Activated T-cell treated with anti-CD3 and anti-CD28 coated beads, Interleukin-2, amount 50 U/mL, for 48 hours (primary cell): ENCODE results near the gene MZB1.
"Not testable (repeated sequence)": the region's sequence is repeated elsewhere in the genome, so short reads cannot be mapped to it uniquely, and the experiment has no call there.

ENCODE experiments used
- DNase-seq, 2 experiments: peaks; one replicate each; pipeline ENCODE4 v3.0.0-alpha.2; 2020

The MZB1 gene

GRCh38 chr5:139410121-139410992 is 20.6 kb upstream of the MZB1 start:
- DNase-seq = no peak

GRCh38 chr5:139409116-139409515 is 19.4 kb upstream of the MZB1 start:
- not testable (repeated sequence) for DNase-seq

GRCh38 chr5:139408191-139408590 is 18.5 kb upstream of the MZB1 start:
- no peak for DNase-seq

GRCh38 chr5:139407517-139407916 is 17.8 kb upstream of the MZB1 start:
- DNase-seq = no peak

GRCh38 chr5:139406963-139407362 is 17.2 kb upstream of the MZB1 start:
- DNase-seq = no peak

GRCh38 chr5:139404484-139404840 is 14.7 kb upstream of the MZB1 start:
- DNase-seq = no peak

- peak; percentile 99 for DNase-seq
These were observed 14.2 kb upstream of the MZB1 start, which contains the start of gene SPATA24 for GRCh38 chr5:139403787-139404483. SPATA24 (minus strand) TSS chr5:139404089; CDS start chr5:139404060, 29 bp downstream.

GRCh38 chr5:139403418-139403786 is 13.7 kb upstream of the MZB1 start:
- DNase-seq = no peak

- DNase-seq = peak in 1 of 2 experiments; percentile 57
These were observed 12.9 kb upstream of the MZB1 start for GRCh38 chr5:139402561-139403158.

- DNase-seq = no peak
These were observed 11.8 kb upstream of the MZB1 start for GRCh38 chr5:139401546-139401945.

- DNase-seq = no peak
These were observed 9.9 kb upstream of the MZB1 start for GRCh38 chr5:139399501-139400121.

GRCh38 chr5:139397921-139398320 is 8.2 kb upstream of the MZB1 start:
- DNase-seq = no peak

GRCh38 chr5:139396691-139397090 is 7.0 kb upstream of the MZB1 start:
- DNase-seq = no peak

GRCh38 chr5:139395844-139396640 is 6.3 kb upstream of the MZB1 start:
- DNase-seq = no peak

- DNase-seq = no peak
These were observed 5.2 kb upstream of the MZB1 start, which contains the start of gene PROB1 for GRCh38 chr5:139394654-139395566. PROB1 (minus strand) TSS chr5:139395104; CDS start chr5:139395081, 23 bp downstream.

- peak; percentile 83 to 86 for DNase-seq
These were observed 4.5 kb upstream of the MZB1 start for GRCh38 chr5:139394123-139394653.

- DNase-seq = no peak
These were observed 3.9 kb upstream of the MZB1 start for GRCh38 chr5:139393497-139394122.

GRCh38 chr5:139392678-139393496 is 3.2 kb upstream of the MZB1 start:
- peak; percentile 91 to 95 for DNase-seq

- no peak for DNase-seq
These were observed 2.6 kb upstream of the MZB1 start for GRCh38 chr5:139392324-139392677.
